NOMO-1 treated with dmso at 0.1 percent for 144 hours (cell line): ENCODE measurements around the gene EDRF1.
A peak's percentile ranks its signal among the peaks of the same experiment; 100 is the strongest.
"Not testable (repeated sequence)": the region's sequence is repeated elsewhere in the genome, so short reads cannot be mapped to it uniquely, and the experiment has no call there.

ENCODE experiments used
- DNase-seq: peaks from one replicate; lab custom pipeline; 2025; ENCODE audit not compliant: unreplicated experiment; lab: John Stamatoyannopoulos, UW

The EDRF1 gene, protein sequence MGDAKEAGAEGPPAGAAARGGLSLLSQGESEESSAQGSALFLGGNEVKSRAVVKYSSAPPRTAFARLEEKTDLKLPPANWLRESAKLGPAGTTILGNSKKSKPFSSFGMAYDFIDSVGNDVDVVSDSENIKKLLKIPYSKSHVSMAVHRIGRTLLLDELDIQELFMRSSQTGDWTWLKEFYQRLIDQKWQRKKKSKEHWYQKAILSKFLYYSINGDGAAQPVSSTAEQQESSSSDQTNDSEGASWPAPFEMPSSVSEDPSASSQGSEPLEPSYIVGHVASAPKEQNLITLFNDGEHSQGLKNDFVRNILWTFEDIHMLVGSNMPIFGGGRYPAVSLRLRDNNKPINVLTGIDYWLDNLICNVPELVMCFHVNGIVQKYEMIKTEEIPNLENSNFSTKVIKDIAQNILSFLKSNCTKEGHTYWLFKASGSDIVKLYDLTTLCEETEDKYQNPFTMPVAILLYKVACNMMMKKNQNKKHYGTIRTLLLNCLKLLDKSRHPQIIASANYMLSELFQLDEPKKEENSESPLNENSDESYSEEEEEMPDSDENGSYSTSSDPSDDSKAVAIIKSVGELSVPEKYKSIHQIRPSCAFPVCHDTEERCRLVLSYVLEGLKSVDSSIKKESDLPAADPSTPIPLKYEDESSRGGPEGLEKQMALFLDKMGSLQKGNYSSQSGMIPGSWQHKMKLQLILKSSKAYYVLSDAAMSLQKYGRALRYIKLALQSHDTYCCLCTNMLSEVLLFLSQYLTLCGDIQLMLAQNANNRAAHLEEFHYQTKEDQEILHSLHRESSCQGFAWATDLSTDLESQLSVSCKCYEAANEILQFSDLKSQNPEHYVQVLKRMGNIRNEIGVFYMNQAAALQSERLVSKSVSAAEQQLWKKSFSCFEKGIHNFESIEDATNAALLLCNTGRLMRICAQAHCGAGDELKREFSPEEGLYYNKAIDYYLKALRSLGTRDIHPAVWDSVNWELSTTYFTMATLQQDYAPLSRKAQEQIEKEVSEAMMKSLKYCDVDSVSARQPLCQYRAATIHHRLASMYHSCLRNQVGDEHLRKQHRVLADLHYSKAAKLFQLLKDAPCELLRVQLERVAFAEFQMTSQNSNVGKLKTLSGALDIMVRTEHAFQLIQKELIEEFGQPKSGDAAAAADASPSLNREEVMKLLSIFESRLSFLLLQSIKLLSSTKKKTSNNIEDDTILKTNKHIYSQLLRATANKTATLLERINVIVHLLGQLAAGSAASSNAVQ

DNA sequence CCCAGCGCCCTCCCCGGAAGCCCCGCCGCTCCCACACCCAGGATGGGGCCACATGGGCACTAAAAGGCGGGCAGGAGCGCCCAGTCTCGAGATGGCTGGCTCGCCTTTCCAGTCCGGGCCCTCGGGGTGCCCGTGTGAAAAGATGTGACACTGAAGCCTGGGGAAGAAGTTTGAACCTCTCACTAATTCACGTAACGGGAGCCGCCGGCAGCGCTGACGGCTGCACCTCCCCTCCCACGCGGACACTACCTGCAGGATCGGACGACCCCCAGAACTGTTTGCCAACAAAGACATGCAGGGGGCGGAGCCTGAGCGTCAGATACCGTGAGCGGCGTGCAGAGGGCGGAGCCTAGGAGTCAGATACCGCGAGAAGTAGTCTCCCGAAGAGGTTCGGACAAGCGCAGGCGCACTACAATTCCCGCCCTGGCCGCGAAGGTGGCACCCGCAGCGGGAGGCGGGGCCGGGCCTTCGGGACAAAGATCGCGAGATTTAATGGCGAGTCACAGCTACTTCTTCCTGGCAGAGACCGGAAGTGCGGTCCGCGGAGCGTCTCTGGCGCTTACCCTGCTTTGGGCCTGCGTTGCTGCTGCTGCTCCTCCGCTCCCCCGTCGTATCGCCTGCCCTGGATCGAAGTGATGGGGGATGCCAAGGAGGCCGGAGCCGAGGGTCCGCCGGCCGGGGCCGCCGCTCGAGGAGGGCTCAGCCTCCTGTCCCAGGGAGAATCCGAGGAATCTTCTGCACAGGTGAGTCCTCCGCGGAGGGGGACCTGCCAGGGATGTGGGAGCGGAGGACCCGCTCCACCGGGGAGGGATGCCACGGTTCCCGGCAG, at the start of gene EDRF1:
EDRF1 (plus strand) TSS at position 537 of the 829 bp plus-strand sequence; CDS start at position 636, 99 bp downstream.
- peak; percentile 96 for DNase-seq

GRCh38 chr10:125672884-125673283, 46.6 kb upstream of the EDRF1 start:
- no peak for DNase-seq

- no peak for DNase-seq
Observed at GRCh38 chr10:125679436-125679835, 40.1 kb upstream of the EDRF1 start.

DNA sequence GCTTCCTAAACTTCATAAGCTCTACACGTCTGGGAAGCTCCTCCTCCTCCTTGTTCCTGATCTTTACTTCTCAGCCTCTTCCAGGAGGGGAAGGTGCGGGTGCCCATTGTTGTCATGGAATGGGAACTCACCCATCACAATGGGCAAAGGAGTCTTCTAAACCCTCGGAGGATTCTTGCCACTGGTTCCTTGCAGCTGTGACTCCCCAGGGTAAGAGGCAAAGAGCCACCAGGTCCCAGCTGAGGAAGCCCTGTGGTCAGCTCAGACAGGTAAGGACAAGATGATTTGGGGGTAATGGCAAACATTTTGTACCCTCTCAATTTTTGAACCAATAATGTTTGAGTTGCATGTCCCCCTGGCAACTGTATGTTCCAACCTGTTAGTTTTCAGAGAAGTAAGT, 36.4 kb upstream of the EDRF1 start, which contains the start of gene TEX36:
TEX36 (minus strand) TSS at position 101 of the 400 bp plus-strand sequence. CDS start 174 bp downstream, outside the sequence.
- DNase-seq, result no peak

- no peak for DNase-seq
Observed at GRCh38 chr10:125683821-125684220, 35.7 kb upstream of the EDRF1 start.

DNA sequence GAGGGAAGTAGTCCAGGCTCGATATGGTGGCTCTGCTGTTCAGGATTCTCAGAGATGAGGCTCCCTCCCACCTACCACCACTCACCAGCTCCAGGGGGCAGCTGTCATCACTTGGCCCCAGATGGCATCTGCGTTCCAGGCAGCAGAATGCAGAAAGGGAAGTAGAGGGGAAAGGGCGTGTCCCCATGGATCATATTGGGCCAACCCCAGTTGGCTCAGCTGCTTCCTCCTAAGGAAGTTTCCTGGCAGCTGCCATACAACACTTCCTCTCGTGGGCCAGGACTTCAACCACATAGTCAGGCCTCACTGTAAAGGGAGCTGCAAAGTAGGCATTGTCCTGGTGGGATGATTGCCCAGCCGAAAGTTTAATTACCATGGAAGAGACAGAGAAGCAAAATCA, 34.9 kb upstream of the EDRF1 start:
- no peak for DNase-seq

DNA sequence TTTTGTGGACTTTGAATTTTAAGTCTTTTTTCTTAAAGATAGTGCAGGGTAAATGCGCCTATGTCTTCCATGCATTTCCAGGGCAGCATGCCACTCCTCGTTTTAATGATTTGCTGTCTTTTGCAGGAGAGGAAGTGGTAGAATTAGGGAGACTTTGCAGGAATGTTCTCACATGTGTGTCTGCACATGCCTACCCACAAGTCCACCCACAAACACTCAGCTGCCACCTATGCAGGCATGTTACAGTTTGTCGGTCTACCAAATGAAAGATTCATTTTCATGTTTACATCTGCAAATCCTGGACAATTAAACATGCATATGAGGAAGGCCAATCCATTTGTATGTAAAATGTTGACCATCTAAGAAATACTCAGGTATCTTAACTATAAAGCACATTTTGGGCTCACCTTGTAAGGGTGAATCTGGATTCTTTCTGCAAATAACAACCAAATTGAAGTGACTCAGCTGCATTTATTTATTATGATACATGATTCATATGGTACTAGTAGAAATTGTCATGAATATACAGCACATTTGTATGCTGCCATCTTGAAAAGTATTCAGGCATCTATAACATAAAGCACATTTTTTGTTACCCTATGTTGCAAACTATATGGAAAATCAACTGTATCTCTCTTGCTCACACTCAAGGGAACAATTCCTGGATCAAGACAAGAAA, 31.9 kb upstream of the EDRF1 start:
- no peak for DNase-seq

DNA sequence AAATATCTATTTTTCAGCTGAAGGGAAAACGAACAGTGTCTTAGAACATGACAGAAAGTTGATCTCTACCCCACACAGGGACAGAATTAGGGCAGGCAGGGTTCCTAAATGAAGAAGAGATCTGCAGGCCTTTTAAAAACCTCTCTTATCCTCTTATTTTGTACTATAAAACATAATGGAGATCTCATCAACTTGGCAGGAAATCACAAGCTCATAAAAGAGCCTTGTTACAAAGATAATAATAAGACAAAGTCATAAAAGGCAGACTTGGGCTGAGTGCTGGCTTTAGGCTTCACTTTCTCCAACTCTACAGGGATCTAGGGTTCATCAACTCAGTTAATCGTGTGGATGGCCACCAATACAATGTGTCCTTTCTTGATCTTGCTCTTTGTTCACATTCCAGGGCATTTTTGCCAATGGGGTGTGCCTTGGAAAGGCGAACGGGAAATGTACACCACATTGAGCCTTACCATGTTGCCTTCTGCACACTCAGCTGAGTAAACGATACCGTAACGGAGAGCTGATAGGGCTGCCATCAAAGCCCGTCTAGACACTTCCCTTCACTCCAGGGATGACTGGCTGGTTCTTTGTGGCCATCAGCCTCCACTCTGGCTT, 29.4 kb upstream of the EDRF1 start:
- no peak for DNase-seq

DNA sequence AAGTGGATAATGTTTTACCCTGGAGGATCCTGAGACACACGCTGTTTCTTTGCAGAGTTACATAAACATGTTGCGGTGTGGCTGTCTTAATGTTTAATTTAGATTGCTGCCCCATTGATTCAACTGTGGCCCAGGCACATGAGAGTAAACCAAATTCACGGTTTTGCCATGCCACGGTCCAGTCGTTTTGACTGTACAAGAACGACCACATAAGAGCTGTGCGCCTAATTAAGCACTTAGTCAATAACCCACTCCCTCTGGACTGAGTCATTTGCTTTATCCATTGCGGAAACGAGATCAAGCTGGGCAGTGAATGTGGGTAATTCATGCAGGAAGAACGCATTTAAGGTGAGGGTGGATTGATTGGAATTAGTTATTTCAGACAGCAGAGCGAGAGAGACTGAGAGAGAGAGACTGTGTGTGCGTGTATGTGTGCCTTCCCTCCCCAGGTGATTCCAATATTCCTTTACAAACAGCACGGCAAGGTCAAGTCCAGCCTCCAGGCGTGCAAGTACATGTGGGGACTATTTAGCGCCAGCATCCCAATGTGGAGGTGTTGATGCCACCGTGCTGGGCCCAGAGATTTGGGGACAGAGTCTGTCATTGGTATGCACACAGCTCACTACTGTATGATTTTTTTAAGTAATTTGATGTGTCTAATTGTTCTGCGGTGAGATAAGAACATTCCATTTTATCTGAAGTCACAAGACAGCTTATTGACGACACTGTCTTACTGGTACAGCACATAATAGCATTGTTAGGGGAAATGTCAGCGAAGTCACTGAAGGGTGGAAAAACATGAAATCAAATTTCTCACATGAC, 28.1 kb upstream of the EDRF1 start:
- DNase-seq, result no peak

DNA sequence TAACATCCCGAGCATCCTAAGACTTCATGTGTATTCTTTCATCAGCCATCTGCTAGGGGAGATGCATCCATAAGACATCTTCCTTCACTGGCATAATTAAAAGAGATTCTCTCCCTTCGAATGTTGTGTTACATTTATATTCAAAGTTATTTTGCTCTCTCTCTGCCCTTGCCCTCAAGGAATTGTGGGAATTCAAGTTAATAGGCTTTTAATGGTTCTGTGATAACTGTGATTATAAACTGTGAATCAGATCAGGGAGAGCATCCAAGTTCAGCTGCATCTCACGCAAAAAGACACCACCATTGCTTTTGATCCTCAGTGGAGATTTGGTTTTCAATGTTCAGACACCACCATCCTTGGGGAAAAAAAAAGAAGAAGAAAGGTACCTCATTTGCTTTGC, 27.3 kb upstream of the EDRF1 start:
- no peak for DNase-seq

DNA sequence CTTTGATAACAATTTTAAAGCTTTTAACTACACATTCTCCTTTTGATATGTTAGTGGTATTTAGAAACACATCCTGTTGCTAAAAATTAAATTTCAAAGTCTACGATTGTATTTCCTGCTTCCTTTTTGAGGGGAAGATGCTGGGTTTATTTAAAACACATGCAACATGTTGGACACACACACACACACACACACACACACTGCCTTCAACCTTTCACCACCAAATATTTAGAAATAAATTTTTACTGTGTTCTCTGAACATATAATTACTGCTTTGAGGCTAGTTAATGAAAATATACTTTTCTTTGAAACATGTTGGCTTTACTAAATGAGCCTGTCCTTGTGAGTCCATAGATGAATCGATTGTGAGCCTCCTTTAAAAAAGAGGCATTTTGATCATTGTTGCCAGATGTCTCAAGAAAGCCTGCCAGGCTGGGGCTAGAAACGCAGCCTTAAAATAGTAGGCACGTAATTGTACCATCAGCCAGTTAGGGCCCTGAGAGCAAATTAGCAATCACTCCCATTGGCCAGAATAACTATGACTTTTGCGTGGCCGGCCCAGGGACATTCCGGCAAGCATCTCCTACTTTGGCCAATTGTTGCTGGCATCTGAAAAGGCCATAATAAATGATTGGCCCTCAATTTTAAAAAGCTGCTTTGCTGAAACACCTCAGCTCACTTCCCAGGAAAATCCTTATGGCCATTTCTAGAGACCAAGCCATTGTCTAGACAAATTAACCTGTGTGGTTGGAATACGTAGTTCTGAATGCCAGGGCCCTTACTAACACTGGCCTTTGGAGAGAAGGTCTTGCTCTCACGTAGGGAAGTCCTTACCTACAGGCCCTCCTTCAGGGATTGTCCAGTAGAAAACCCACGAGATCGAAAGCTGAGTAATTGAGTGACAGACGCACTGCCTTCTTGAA, 26.6 kb upstream of the EDRF1 start:
- DNase-seq, result no peak

- DNase-seq, result no peak
Observed at GRCh38 chr10:125693524-125693847, 26.0 kb upstream of the EDRF1 start.

DNA sequence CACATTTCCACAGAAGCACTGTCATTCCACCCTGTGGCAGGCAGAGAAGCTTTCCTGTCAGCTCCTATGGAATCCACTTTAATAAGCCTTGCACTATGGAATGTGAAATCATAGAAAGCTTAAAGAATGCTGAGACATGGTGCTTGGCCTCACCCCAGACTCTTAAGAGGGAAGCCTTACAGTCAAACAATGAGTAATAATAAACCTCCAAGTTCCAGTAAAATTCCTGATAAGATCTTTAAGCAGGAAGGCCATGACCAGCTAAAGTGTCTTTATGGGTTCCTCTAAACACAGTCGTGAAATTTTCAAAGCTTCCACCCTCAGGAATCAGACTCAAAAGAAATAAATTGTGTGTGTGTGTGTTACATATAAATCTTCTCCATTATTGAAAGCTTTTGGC, 24.6 kb upstream of the EDRF1 start:
- no peak for DNase-seq

- not testable (repeated sequence) for DNase-seq
Observed at GRCh38 chr10:125696884-125697283, 22.6 kb upstream of the EDRF1 start.

GRCh38 chr10:125698481-125698998, 21.0 kb upstream of the EDRF1 start:
- DNase-seq, result no peak

DNA sequence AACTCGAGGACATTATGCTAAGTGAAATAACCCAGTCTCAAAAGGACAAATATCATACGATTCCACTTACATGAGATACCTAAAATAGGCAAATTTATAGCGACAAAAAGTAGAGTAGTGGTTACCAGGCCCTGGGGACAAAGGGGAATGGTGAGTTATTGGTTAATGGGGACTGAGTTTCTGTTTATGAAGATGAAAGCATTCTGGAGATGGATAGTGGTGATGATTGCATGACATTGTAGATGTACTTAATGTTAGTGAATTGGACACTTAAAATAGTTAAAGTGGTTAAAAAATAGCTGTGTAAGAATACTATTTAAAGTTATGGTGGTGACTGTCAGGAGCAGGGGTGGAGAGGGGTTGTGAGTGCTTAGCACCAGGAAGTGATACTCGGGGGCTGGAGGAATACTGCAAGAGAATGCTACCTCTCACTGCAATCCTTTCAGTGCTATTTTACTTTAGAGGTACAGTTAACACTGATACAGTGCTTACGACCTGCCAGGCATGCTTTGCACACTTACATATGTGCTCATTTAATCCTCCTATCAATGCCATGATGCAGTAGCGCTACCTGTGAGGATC, 19.9 kb upstream of the EDRF1 start:
- DNase-seq, result no peak

DNA sequence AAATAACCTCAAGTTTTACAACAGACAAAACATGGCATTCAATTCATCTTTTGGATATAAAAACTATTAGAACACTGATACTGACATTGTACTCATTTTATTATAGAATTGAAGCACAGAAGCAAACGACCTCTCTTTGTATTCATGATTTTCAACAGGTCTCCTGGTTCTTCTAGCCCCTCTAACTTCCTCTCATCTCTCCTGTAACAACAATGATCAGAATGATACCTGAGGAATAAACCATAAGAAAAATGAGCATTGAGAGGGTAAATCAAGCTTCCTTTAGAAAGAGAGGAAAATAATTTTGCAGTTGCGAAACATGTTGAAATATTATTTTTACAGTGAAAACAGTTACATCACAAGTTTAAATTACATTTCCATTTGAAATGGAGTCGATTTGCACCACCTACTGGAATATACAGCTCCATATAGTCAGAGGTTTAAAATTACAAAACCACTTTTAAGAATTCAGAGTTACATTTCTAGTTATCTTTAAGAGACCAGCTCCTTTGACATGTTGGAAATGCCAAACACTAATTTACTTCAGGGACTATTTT, 19.1 kb upstream of the EDRF1 start:
- no peak for DNase-seq
